Stimulated activated CD8-positive, alpha-beta memory T cell treated with anti-CD3 and anti-CD28 coated beads, Interleukin-12 subunit alpha, Interleukin-12 subunit beta, amount 100 ng/mL, for 24 hours (primary cell): ENCODE measurements around the gene THADA.

Experiments
- DNase-seq: peaks from one replicate; pipeline ENCODE4 v3.0.0-alpha.2; 2020; ENCODE audit errors: extremely low read depth

Gene THADA

DNA sequence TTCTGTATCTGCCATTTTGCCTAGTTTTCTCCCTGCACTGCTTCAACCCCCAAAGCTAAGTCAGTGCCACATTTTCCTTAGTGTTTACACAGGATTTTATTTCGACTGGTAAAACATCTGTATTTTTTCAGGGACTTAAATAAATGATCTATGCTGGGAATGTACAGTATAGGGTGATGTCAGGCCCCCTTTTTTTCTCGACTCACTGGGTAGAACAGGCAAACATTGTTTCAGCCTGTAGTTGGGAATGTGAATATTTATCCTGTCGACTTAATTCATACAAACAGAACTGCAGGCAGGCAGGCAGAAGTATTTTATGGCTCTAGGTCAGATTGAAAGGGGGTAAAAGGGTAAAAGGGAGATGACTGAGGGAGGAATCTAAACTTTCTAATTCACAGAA, 245.9 kb downstream of the THADA start:
- no peak for DNase-seq

DNA sequence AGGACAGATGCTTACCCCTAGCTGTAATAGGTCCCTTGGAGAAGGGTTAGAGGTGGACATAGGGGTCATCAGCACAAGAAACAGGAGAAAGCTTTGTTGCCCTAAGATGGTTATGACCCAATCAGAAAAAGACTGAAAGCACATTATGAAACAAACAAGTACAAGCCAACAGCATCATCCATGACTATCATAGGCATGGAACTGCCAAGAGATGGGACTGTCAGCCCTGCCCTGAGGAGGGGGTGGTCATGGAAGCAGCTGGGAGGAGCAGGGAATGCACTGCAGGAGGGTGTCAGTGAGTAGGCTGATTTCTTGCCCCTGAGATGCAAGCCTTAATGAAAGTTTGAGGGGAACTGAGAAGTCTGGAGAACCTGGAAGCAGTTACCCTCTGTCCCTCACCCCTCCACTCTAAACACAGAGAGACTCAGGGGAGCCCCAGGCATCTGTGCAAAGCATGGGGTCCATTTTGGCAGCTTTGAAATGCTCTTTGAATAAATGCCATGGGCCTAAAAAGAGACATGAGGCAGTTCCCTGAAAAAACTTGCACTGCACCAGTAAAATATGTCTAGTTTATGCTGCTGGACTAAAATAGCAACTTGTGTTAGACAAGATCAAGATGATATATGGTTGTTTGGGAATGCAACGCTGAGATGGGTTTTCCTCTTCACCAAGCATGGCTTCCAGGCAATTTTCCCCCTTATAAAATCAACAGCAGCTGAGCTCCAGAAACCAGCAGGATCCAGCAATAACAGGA, 246.8 kb downstream of the THADA start:
- no peak for DNase-seq

DNA sequence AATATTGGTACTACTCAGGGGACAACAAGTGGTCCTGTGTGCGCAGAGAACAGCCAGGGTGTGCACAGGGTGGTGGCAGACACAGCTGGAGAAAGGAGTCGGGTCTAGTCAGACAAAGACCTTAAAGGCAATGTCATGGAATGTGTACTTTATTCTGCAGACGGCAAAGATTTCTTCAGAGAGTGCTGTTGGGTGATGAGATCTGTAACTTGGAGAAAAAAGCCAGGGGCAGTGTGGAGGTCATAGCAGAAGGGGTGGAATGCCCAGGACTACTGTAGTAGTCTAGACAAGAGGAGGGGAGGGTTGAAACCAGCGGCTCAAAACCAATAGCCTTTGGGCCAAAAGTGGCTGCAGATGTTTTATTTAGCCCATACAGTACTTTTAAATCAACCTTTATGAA, 248.1 kb downstream of the THADA start:
- DNase-seq = no peak

DNA sequence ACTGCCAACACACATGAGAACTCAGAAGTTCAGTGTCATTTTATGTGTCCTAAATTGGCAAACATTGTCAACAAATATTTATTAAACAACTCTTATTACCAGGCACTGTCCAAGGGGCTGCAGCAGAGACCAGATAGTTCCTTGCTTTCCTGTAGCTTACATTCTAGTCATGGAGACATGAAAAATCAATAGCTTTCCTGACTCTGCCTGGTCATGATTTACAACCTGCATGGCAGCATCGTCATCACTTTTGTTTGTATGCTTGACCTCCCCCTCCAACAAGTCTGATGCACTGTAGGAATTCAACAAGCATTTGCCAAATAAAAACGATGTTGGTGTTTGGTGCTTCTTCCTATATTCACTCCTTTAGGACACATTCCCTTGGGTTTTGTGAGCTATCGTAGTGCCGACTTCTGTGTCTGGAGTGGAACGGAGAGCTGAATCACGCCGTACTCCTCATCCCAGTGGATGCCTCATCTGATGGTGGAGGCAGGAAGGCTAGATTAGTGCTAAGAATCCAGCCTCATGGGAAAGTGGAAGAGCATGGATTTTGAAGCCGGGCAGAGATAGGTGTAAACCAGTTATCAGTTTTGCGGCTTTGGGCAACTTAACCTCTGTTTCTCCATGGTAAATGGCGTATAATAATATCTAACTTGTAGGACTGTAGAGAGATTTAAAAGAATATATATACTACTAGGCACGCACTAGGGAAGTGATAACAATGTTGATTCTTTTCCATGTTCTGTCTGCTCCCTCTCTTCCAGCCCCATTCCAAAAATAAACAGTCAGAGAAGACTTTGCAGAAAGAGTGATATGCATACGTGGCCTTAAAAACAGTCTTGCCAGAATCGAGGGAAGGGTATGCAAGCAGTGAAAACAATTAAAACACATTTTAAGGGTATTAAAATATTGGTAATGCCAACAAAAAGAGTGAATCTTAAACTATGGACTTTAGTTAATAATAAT, 249.0 kb downstream of the THADA start:
- DNase-seq = no peak

DNA sequence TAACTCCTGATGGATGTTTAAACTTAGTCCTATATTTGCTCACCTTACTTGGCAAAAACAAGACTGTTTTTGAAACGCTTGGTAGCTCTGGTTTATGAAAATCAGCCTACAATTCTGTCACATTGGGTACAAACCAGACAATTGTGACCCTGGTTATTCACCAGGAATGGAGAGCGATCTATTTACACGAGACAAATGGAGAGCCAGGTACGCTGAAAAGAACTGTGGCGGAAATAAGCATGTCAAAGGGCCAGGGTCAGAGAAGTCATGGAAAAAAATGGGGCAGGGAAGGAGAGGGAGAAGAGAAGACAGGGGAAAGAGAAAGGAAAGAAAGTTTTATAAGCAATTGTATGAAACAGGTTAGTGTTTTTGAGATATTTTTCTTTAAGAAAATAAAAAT, 250.0 kb downstream of the THADA start:
- DNase-seq = no peak

DNA sequence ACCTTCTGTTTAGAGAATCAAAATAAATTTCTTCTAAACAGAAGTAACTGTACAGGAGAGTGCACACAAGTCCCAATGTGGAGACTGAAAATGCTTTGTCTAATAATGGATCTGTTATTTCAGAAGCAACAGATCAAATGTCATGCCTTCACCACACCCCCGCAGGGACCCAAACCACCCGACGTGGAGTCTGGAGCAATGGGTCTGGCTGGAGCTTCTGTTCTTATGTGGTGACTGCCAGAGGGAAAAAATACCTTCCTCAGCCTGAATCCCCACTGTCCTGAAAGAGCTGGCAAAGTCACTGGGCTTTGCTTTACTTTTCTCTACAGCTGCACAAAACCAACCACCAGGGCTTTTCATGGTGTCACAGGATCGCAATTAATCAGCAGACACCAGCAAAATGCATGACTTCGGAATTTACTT, 250.4 kb downstream of the THADA start:
- DNase-seq = no peak

DNA sequence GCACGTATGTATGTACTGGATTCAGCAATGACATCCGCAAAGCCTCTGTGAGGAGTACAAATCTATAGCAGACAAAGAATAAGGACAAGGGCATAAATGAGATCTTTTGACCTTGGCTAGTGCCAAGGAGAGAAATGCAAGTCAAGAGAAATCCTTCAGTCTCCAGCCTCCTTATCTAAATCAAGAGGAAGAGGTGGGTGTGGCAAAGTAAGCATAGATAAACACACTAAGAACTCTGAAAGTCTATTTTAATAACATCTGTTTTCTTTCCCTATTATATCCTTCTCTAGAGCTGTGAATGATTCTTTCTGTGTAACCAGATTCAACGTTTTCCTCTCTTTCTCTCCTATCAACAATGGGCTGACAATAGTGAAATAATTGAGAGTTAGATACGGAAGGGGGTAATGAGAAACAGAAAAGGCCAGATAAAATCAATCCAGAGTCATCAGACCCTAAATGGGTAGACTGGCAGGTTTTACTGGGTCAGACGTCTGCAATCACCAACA, 250.9 kb downstream of the THADA start:
- DNase-seq = no peak

DNA sequence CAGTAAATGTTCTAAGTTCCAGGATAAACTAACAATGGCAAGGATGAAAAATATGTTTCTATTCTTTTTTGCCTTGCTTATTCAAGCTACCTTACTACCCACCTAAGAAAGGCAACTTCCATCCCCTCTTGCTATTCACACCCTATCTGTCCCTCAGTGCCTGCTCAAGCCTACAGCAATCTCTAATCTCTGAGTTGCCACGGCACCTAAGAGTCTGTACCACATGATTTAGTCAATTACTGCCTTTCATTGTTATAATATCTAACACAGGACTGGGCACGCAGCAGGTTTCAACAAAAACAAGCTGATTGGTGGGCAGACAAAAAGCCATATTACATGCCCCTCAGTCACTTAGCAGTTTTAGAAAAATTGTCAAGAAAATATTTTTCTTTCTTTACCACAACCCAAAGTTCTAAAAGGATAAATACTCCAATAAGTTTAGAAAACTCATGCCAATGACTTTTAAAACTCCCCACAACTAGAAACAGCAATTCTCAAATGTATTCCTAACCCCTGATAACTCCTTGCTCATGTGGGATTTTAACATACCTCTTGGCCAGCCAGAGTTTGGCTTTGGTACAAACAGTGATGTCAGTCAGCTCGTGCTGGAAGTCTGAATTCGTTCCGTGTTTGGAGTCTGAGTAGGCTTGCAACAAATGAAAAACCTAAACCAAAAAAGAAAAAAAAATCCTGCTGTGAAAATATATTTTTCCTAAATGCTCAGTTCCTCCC, 252.1 kb downstream of the THADA start:
- DNase-seq = no peak

DNA sequence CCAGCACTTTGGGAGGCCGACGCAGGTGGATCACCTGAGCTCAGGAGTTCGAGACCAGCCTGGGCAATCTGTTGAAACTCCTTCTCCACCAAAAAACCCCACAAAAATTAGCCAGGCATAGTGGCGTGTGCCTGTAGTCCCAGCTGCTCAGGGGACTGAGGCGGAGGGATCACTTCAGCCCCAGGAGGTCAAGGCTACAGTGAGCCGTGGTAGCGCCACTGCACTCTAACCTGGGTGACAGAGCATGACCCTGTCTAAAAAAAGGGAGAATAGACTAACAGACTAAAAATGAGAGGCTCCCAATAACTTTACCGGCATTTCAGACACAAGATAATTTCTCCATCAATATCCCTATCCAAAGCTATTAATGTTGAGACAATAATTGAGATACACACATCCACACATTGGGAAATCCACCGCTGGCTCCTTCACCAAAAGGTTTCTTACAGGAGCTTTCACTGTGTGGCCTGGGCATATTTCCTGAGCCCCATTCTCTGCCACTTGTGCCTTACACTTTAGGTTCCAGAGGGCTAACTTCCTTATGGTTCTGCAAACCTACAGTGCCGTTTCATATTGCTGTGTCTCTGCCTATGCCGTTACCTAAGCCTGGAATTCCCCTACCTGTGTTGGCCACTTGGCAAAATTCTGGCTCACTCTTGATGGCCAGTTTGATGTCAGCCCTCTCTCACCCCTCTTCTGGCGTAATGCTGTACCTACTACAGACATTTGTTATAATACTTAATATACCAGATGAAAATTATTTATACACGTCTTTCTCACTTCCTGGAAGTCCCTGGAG, 253.7 kb downstream of the THADA start:
- DNase-seq = no peak

DNA sequence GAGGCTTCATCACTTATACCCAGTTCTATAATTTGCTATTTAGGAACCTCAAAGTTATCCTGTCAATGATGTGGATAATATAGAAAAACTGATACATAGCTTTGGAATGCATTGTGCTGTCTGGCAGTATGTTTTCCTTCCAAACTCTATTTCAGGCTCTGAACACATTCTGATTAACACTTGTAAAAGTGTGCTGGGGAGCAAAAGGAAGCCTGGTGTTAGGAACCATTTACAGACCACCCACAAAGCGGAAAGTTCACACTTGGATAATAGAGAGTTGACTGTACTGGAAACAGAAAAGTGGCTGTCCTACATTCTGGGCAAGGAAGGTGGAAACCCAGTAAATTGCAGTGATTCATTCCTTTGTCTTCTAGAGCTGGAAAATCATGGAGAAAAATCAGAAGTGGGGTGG, 254.9 kb downstream of the THADA start:
- no peak for DNase-seq

DNA sequence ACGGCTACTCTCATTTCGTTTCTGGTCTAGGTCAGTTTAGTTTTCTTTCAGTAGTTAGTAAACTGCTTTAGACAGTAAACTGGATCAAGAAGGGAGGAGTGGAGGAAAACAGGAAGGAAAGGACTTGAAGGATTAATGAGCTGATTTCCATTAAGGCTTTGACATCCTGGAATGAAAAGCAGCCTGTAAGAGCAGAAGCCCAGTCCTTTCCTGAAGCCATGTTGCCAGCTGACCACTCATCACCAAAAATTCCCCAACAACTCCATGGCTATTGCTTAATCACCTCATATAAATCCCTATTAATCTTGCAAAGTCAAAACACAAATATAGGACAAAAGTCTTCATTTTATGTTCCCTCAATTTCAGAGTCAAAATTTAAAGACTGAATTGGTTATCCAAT, 255.8 kb downstream of the THADA start:
- no peak for DNase-seq

DNA sequence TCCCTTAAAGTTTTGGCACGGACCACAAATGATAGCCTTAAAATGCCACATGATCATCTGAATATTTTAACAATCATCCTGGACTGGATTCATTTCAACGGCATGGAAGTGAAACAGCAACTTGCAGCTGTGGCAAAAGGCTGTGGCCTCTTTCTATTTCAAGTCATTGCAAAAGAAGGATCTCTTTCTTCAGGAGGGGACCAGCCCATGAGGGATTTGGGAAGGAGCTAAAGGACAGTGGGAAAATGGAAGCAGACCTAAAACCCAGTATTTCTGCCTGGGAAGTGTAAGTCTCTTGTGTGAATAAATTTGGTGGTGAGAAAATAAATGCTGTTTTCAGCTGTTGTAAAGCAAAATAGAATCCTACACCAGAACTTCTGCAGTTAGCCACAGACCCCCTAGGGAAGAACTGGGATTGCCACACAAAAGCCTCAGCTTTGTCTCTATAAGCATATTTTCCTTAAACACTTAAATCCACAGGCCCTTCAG, 262.1 kb downstream of the THADA start:
- DNase-seq = no peak

DNA sequence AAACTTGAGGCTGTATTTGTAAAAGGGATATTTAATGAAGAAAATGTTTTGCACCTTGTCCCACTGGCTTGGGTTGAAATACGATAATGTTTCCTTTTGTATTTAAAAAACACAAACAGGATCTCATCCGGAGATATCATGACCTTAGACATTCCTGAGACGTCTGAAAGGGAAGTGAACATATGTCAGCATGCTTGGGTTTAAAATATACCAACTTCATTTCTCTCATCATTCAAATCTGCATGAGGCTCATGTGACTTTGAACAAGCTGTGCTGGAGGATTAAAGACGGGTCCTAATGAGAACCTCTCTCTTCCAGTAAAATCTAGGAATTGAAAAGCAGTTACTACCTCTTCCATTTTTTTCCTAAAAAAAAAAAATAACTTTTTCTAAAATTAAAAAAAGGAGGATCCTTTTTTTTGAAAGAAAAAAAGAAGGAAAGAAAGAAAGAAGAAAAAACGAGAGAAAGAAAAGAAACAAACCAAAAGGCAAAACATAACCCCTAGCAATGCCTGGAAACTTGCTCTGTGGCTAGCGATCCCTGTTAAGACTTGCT, 262.7 kb downstream of the THADA start:
- DNase-seq = no peak

DNA sequence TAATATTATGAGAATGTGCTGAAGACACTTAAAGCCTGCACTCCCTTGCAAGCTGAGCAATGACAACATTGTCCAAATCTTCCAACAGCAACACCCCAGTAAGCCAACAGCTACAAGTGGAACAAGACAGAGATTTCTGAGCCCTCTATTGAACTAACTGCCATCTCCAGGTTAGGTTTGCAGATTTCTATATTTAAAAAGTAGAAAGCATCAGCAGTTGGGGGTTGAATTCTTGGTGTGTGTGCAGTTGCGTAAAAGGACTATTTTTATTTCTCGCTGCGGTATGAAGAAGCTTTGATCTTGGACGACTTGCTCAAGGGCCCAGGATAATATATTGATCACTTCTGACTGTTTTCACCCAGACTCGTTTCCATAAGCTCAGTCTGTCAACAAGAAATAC, 263.2 kb downstream of the THADA start:
- DNase-seq = no peak

DNA sequence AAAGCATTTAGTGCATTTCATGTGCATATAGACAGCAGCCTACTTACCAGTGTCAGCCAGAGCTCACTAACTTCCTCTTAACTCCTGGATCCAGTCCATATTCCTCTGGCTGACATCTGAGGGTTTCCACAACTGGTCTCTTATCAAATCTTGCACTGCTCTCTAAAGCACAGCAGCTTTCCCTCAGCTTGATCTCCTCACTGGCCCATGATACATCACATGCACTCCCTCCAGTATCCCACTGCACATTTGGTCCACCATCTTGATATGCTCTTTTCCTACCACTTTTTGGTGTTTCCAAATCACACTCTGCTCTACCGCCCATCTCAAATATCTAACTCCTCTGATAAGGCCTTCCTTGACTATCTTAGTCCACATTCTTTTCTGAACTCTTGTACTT, 264.4 kb downstream of the THADA start:
- DNase-seq = no peak

DNA sequence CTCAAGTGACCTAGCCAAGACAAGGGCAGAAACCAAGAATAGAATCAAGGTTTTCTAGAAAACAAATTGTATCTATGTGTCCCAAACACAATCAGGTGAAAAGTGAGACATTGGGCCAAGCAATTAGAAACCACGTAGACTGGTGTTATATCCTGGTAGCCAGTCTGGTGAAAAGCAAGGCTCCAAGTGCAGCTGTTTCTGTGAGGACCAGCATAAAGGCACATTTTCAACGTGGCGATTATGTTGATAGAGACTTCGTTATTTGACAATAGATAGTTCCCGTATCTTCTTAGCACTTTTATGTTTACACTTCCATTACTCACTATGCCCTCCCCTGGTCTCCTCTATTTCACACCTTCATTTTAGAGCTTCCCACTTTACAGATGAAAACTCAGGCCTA, 266.2 kb downstream of the THADA start:
- no peak for DNase-seq

DNA sequence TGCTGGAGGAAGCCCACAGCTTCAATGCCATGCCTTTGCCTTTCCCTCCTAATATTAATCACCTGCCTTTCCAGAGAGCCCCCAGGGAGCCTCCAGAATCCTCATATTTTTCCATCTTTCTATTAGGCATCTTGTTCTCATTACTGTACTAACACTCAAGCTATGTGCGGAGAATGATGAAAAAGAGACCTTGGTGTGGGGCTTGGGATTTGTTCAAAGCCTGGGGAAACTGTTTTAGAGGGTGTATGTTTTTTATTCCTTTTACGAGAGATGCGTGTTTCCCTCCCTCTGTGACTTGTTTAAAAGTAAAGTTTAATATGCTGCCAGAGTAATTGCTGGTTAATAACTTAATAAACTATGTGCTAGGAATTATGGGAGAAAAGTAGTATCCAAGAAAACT, 267.0 kb downstream of the THADA start:
- DNase-seq = no peak

DNA sequence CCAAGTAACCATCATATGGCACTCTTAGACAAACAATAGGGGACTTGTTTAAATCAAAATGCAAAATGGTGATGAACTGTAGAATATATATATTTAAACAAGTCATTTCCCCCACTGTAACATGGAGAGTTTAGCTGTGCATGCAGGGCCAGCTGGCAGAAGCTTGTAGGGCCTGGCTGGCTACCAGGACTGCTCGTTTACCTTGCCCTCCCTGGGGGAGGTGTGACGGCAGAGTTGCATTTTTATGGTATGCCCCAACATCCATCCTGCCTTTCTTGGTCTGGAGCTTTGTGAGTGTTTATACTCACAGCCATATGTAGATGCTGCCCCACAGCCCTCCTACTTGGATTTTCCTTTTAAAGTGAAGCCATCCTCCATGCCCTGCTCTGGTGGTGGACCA, 267.7 kb downstream of the THADA start:
- no peak for DNase-seq

DNA sequence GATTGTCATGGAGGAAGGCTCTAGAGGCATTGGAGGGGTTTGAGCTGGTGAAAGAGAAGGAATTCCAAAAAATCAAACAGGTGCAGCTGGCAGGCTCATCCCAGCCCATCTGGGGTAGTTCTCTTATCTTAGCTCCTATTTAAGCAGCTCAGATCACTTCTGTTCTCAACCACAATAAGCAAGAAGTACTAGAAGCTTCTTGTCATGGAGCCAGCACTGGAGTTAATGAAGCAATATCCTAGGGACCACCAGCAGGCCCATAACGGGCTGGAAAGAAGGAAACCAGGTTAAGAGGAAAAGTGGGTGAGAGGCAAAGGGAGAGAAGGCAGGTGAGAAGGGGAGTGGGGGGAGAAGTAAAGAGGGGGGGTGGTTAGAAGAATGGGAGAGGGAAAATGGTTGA, 268.7 kb downstream of the THADA start:
- no peak for DNase-seq

DNA sequence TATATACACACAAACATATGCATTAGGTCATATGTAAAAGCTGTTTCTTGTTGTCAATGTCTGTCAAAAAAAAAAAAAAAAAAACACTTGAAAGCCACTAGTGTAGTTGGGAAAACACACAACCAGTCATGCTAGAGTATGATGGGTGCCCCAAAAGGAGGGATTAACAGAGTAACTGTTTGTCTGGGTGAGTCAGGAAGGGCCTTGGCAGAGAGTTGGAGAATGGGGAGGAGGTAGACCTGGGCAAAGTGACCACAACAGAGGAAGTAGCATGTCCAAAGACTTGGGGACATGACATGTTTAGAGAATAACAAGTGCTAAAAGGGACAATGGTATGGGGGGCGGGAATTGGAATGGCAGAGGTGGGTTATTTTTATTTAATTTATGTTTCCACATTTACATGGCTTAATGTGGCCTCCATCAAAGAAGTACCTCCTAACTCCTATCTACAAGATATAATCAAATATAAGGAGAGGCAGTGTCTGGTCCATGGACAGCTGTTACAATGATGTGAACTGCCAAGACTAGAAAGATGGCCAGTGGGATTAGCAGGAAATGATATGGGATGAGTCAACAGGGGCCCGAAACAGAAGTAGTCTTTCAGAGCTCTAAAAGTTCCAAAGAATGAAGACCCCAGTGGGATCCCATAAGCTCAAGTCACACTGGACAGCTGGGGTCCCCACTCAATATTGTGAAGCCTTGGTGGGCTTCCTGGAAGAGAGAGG, 269.6 kb downstream of the THADA start:
- DNase-seq = no peak
